HG02678 (cell line): ENCODE measurements around the gene IL11RA.
"Not testable (repeated sequence)": the region's sequence is repeated elsewhere in the genome, so short reads cannot be mapped to it uniquely, and the experiment has no call there.

Experiments used
- ATAC-seq: cut with Tn5 transposase; IDR thresholded peaks from one replicate; pipeline ENCODE4 v1.9.1; 2021; ENCODE audit warnings: mild to moderate bottlenecking, moderate library complexity; ENCODE audit not compliant: unreplicated experiment

Gene IL11RA

GRCh38 chr9:34628656-34629490 is 23.1 kb upstream of the IL11RA start, which contains the start of gene ARID3C:
Gene ARID3C, minus strand, starts transcription at chr9:34629066. Its CDS starts 1,052 bp downstream, at chr9:34628014.
- no peak for ATAC-seq

GRCh38 chr9:34629491-34629808 is 22.5 kb upstream of the IL11RA start:
- ATAC-seq: no peak

- no peak for ATAC-seq
These were observed 21.4 kb upstream of the IL11RA start for GRCh38 chr9:34630402-34631154.

- no peak for ATAC-seq
These were observed 18.8 kb upstream of the IL11RA start for GRCh38 chr9:34633166-34633565.

- ATAC-seq: no peak
These were observed 18.0 kb upstream of the IL11RA start for GRCh38 chr9:34633851-34634550.

- no peak for ATAC-seq
These were observed 17.3 kb upstream of the IL11RA start for GRCh38 chr9:34634551-34635248.

GRCh38 chr9:34635556-34635955 is 16.4 kb upstream of the IL11RA start:
- ATAC-seq: no peak

GRCh38 chr9:34636791-34637355 is 15.1 kb upstream of the IL11RA start:
- no peak for ATAC-seq

- ATAC-seq: peak; percentile 90
These were observed 14.4 kb upstream of the IL11RA start, which contains the start of gene SIGMAR1 for GRCh38 chr9:34637356-34638137. Gene SIGMAR1, minus strand, starts transcription at chr9:34637787. Its CDS starts 90 bp downstream, at chr9:34637697.

GRCh38 chr9:34638138-34638445 is 13.9 kb upstream of the IL11RA start:
- ATAC-seq: no peak

GRCh38 chr9:34639322-34639721 is 12.7 kb upstream of the IL11RA start:
- not testable (repeated sequence) for ATAC-seq

GRCh38 chr9:34642679-34643078 is 9.3 kb upstream of the IL11RA start:
- no peak for ATAC-seq

GRCh38 chr9:34644766-34645314 is 7.1 kb upstream of the IL11RA start:
- no peak for ATAC-seq

- peak; percentile 92 for ATAC-seq
These were observed 5.5 kb upstream of the IL11RA start, which contains the start of gene GALT for GRCh38 chr9:34646211-34647083. Gene GALT, plus strand, starts transcription at chr9:34646675. Its CDS starts 30 bp downstream, at chr9:34646705.

GRCh38 chr9:34647084-34647403 is 4.9 kb upstream of the IL11RA start:
- ATAC-seq: no peak

GRCh38 chr9:34647651-34648050 is 4.3 kb upstream of the IL11RA start:
- no peak for ATAC-seq

GRCh38 chr9:34648673-34649072 is 3.3 kb upstream of the IL11RA start:
- ATAC-seq: no peak

GRCh38 chr9:34650816-34651215 is 1.2 kb upstream of the IL11RA start:
- ATAC-seq: no peak

GRCh38 chr9:34651321-34651720 is 664 bp upstream of the IL11RA start:
- ATAC-seq: no peak
